ENCODE results near the gene CLCA1. TPM values are rescaled to one million over a fixed set of nuclear protein-coding genes. Genes with fewer than 3 reads are reported as not detected.
A peak's percentile ranks its signal among the peaks of the same experiment; 100 is the strongest.

CLCA1 gene
- total and polyA plus RNA-seq, 2 experiments from 2014 or later: not detected

GRCh38 chr1:86517336-86517735, 48.6 kb downstream of the CLCA1 start:
- H3K27ac Mint-ChIP-seq: no peak overlapping the region
- peaks cover 10% of the 10 kb centered on the region; the same call in 2 of the 3 replicates for H3K4me1 Mint-ChIP-seq
- TF ChIP-seq STAT1 (IDR thresholded peaks at IDR 0.05; ENCODE audit: unreplicated experiment) (no peak), CREB1 (CRISPR knock-in tag; IDR thresholded peaks at IDR 0.05; ENCODE audit: low read depth) (no peak), POLR2AphosphoS5 (IDR thresholded peaks at IDR 0.05; ENCODE audit: low read depth) (no peak), NANOG (IDR thresholded peaks at IDR 0.05; ENCODE audit: borderline replicate concordance) (no peak), CTCF (conservative IDR thresholded peaks at IDR 0.05; ENCODE audit: low read depth in 2 of 2) (no peak), ETS1 (IDR thresholded peaks at IDR 0.05) (no peak), EZH2phosphoT487 (IDR thresholded peaks at IDR 0.05; ENCODE audit: unreplicated experiment) (no peak), REST (IDR thresholded peaks at IDR 0.05; ENCODE audit: unreplicated experiment) (no peak), JUNB (IDR thresholded peaks at IDR 0.05; ENCODE audit: unreplicated experiment) (no peak), ZNF114 (CRISPR knock-in tag; IDR thresholded peaks at IDR 0.05) (no peak), ZNF331 (CRISPR knock-in tag; IDR thresholded peaks at IDR 0.05; ENCODE audit: low read depth) (no peak), EZH2 (IDR thresholded peaks at IDR 0.05; ENCODE audit: low read depth, unreplicated experiment) (no peak), ZNF462 (CRISPR knock-in tag; IDR thresholded peaks at IDR 0.05) (no peak)
- H3K27me3 Mint-ChIP-seq (ENCODE audit: insufficient read depth, low read depth, poor library complexity): no peaks in the 10 kb centered on the region
- no peaks in the 10 kb centered on the region for H3K36me3 ChIP-seq (ENCODE audit: insufficient read depth)
- H3K4me1 ChIP-seq (ENCODE audit: insufficient read depth): no peaks in the 10 kb centered on the region
- no peak overlapping the region for H3K4me3 ChIP-seq
- H3K9me2 ChIP-seq (ENCODE audit: insufficient read depth): no peaks in the 10 kb centered on the region; the same call in 1 of the 2 replicates
- H3K9me3 Mint-ChIP-seq: no peaks in the 10 kb centered on the region
- H3K79me2 ChIP-seq (replicated peaks; ENCODE audit: insufficient read depth): no peaks in the 10 kb centered on the region
- no peaks in the 10 kb centered on the region for H3K36me3 Mint-ChIP-seq (ENCODE audit: low read depth)
- ATAC-seq (no peak; the same call in 2 of the 3 replicates), DNase-seq (ENCODE audit: low spot score) (peak; percentile 22)
- H3K4me2 ChIP-seq: no peak overlapping the region
- no peaks in the 10 kb centered on the region for H3K27me3 ChIP-seq (ENCODE audit: insufficient read depth)
- H2AFZ ChIP-seq: peak overlapping the region; percentile 44; the same call in 1 of the 2 replicates
- no peaks in the 10 kb centered on the region for H3F3A ChIP-seq (replicated peaks; ENCODE audit: low read depth)
- H3K27ac ChIP-seq (ENCODE audit: low read depth): no peak overlapping the region
- no peaks in the 10 kb centered on the region for H4K20me1 ChIP-seq (replicated peaks; ENCODE audit: insufficient read depth)
- no peak overlapping the region for H3K4me3 Mint-ChIP-seq
